GM23338 (cell line): Measurements from ENCODE around the gene WNT7A.
"Not testable (repeated sequence)": the region's sequence is repeated elsewhere in the genome, so short reads cannot be mapped to it uniquely, and the experiment has no call there.

Experiments used
- CREB1 ChIP-seq: fragments of 250-450 bp; sonication (Bioruptor Pico); IDR thresholded peaks from 2 replicates; pipeline ENCODE4 v1.5.0; 2020; ENCODE audit warnings: low read depth, mild to moderate bottlenecking, moderate library complexity
- CTCF ChIP-seq, 2 experiments: fragments of 200-600 bp in 1 of 2; sonication (generic) in 1 of 2; conservative IDR thresholded peaks; 2 replicates each; pipeline versions ENCODE4 v1.5.1 to v1.6.1; 2016 to 2017; ENCODE audit warnings: antibody characterized with exemption in 2 of 2, low read depth in 2 of 2, mild to moderate bottlenecking in 2 of 2, moderate library complexity in 1 of 2
- EZH2 ChIP-seq: fragments of 200-600 bp; sonication (generic); IDR thresholded peaks from one replicate; pipeline ENCODE4 v1.8.0; 2017; ENCODE audit warnings: antibody characterized with exemption, mild to moderate bottlenecking, low read depth; ENCODE audit not compliant: unreplicated experiment
- EZH2phosphoT487 ChIP-seq: fragments of 200-600 bp; sonication (generic); IDR thresholded peaks from one replicate; pipeline ENCODE4 v1.8.1; 2018; ENCODE audit warnings: antibody characterized with exemption; ENCODE audit not compliant: unreplicated experiment
- POLR2AphosphoS5 ChIP-seq: IDR thresholded peaks from 2 replicates; pipeline ENCODE4 v1.6.1; 2016; ENCODE audit warnings: antibody characterized with exemption, low read depth
- REST ChIP-seq: IDR thresholded peaks from one replicate; pipeline ENCODE4 v1.6.1; 2018; ENCODE audit warnings: antibody characterized with exemption; ENCODE audit not compliant: unreplicated experiment

- TF ChIP-seq CTCF (conservative IDR thresholded peaks at IDR 0.05; ENCODE audit: low read depth in 2 of 2); EZH2; REST; EZH2phosphoT487; POLR2AphosphoS5; CREB1: not testable (repeated sequence)
Observed at GRCh38 chr3:13856628-13857027, 23.2 kb downstream of the WNT7A start.
